ENCODE data around the gene ST8SIA1.

DNA sequence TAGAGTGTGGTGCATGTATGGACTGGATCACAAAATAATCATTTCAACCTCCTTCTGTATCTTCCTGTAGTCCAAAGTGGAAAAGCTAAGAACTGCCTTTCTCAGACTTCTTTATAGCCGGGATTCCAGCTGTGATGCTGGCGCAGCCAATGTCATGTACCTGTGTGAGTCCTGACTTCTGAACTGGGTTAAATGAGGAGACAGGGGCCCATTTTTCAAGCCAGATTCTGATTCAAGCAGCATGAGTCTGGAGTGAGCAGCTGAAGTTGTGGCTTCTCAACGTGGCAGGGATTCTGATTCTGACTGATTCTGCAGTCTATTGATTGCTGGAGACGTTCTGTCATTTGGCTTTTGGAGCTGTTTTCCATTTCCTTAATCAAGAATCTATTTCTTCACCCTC is 111.2 kb downstream of the ST8SIA1 start:
- TF ChIP-seq, protein P1, sequence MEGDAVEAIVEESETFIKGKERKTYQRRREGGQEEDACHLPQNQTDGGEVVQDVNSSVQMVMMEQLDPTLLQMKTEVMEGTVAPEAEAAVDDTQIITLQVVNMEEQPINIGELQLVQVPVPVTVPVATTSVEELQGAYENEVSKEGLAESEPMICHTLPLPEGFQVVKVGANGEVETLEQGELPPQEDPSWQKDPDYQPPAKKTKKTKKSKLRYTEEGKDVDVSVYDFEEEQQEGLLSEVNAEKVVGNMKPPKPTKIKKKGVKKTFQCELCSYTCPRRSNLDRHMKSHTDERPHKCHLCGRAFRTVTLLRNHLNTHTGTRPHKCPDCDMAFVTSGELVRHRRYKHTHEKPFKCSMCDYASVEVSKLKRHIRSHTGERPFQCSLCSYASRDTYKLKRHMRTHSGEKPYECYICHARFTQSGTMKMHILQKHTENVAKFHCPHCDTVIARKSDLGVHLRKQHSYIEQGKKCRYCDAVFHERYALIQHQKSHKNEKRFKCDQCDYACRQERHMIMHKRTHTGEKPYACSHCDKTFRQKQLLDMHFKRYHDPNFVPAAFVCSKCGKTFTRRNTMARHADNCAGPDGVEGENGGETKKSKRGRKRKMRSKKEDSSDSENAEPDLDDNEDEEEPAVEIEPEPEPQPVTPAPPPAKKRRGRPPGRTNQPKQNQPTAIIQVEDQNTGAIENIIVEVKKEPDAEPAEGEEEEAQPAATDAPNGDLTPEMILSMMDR (IDR thresholded peaks at IDR 0.05) = no peak
- TF ChIP-seq EP300 (IDR thresholded peaks at IDR 0.05) (no peak), POLR2AphosphoS5 (IDR thresholded peaks at IDR 0.05) (no peak)

Data from gastroesophageal sphincter (tissue), 3 donors.